Measurements from ENCODE around the gene ESRRA. TPM values are rescaled to one million over a fixed set of nuclear protein-coding genes. Genes with fewer than 3 reads are reported as not detected.
A peak's percentile ranks its signal among the peaks of the same experiment; 100 is the strongest.
"Not testable (repeated sequence)": the region's sequence is repeated elsewhere in the genome, so short reads cannot be mapped to it uniquely, and the experiment has no call there.

ESRRA gene
- total RNA-seq, 2 experiments from 2014 or later: 33.9 to 35.1 TPM

GRCh38 chr11:64303109-64304031, 2.0 kb upstream of the ESRRA start:
- POLR2A ChIA-PET: interaction anchor here (0.6 to 5.2 kb wide), 13 partner anchors 14 to 117 kb away, joined by 4 to 76 read pairs (median 15); partner anchors contain the start of genes BAD, FERMT3, FKBP2 and GPR137
- Mint-ChIP-seq H3K27me3 (peaks cover 33% of the 10 kb centered on the region), H3K9me3 (no peaks in the 10 kb centered on the region), H3K27ac (peak overlapping the region; percentile 98), H3K4me1 (peaks cover 25% of the 10 kb centered on the region), H3K36me3 (peaks cover 4% of the 10 kb centered on the region), H3K4me3 (peak overlapping the region; percentile 87)
- DNase-seq: no peak
- no peak for ATAC-seq (ENCODE audit: low read depth)

GRCh38 chr11:64304032-64304315, 1.4 kb upstream of the ESRRA start:
- H3K36me3 Mint-ChIP-seq: peaks cover 4% of the 10 kb centered on the region
- peaks cover 25% of the 10 kb centered on the region for H3K4me1 Mint-ChIP-seq
- no peak for ATAC-seq (ENCODE audit: low read depth)
- H3K4me3 Mint-ChIP-seq: peak overlapping the region; percentile 87
- H3K27me3 Mint-ChIP-seq: peaks cover 27% of the 10 kb centered on the region
- POLR2A ChIA-PET: interaction anchor here (0.6 to 5.2 kb wide), 14 partner anchors 14 to 118 kb away, joined by 4 to 76 read pairs (median 14); partner anchors contain the start of genes BAD, FERMT3, FKBP2 and GPR137
- H3K27ac Mint-ChIP-seq: peak overlapping the region; percentile 98
- DNase-seq: no peak
- H3K9me3 Mint-ChIP-seq: no peaks in the 10 kb centered on the region

GRCh38 chr11:64304316-64305072, 830 bp upstream of the ESRRA start:
- Mint-ChIP-seq H3K36me3 (peaks cover 4% of the 10 kb centered on the region), H3K4me1 (peaks cover 25% of the 10 kb centered on the region), H3K27ac (peak overlapping the region; percentile 98), H3K4me3 (peak overlapping the region; percentile 87), H3K9me3 (no peaks in the 10 kb centered on the region), H3K27me3 (peaks cover 25% of the 10 kb centered on the region)
- ATAC-seq (ENCODE audit: low read depth): peak; percentile 46
- peak; percentile 97 for DNase-seq
- POLR2A ChIA-PET: interaction anchor here (0.6 to 5.2 kb wide), 18 partner anchors 13 to 345 kb away, joined by 3 to 76 read pairs (median 10); partner anchors contain the start of genes BAD, CCDC88B, FERMT3 and FKBP2

GRCh38 chr11:64305691-64306562, 603 bp downstream of the ESRRA start:
- Mint-ChIP-seq H3K27me3 (peaks cover 11% of the 10 kb centered on the region), H3K4me3 (peak overlapping the region; percentile 94), H3K27ac (peak overlapping the region; percentile 88), H3K36me3 (peaks cover 4% of the 10 kb centered on the region), H3K4me1 (peaks cover 20% of the 10 kb centered on the region), H3K9me3 (no peaks in the 10 kb centered on the region)
- DNase-seq (peak; percentile 77), ATAC-seq (ENCODE audit: low read depth) (peak; percentile 11)
- POLR2A ChIA-PET: interaction anchor here (1.0 to 4.6 kb wide), 11 partner anchors 12 to 120 kb away, joined by 4 to 45 read pairs (median 15); partner anchors contain the start of genes BAD, CCDC88B, FKBP2 and GPR137

DNA sequence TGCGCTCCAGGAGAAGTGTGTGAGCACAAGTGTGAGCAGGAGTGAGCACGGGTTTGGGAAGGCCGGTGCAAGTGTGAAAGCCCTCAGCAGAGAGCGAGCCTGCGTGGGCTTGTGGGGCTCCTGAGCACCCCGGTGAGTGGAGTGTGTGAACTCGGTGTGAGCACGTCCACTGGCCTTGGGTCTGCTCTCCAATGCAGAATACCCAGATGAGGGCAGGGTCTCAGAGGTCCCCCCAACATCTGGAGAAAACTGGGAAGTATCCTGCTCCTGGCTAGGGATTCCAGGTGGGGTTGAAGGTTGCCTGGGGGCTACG, 1.2 kb downstream of the ESRRA start:
- H3K9me3 Mint-ChIP-seq: no peaks in the 10 kb centered on the region
- no peak for ATAC-seq (ENCODE audit: low read depth)
- POLR2A ChIA-PET: interaction anchor here (1.1 to 4.6 kb wide), 2 partner anchors 11 to 36 kb away, joined by 8 to 45 read pairs; partner anchors contain the start of genes PRDX5 and TRMT112
- H3K27me3 Mint-ChIP-seq: peaks cover 5% of the 10 kb centered on the region
- peaks cover 22% of the 10 kb centered on the region for H3K4me1 Mint-ChIP-seq
- peak overlapping the region; percentile 94 for H3K4me3 Mint-ChIP-seq
- DNase-seq: no peak
- H3K36me3 Mint-ChIP-seq: peaks cover 4% of the 10 kb centered on the region
- peak overlapping the region; percentile 88 for H3K27ac Mint-ChIP-seq

DNA sequence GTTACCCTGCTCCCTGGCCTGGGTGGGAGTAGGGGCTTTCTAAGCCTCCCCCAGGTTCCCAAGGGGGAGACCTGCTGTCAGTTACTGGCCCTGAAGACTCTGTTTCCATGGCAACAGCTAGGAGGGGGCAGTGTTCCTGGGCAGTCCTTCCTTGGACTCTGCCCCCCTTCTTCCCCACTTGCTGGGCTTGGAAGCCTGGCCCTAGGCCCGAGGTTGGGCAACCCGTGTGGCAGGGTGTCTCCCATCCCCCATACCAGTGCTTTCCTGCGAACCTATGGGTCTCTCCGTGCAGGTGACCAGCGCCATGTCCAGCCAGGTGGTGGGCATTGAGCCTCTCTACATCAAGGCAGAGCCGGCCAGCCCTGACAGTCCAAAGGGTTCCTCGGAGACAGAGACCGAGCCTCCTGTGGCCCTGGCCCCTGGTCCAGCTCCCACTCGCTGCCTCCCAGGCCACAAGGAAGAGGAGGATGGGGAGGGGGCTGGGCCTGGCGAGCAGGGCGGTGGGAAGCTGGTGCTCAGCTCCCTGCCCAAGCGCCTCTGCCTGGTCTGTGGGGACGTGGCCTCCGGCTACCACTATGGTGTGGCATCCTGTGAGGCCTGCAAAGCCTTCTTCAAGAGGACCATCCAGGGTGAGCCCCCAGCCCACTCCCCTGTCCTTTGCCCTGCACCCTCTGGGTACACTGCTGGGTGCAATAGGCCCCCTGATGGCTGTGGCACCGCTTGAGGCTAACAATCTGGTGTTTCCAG, 1.7 kb downstream of the ESRRA start:
- Mint-ChIP-seq H3K36me3 (peaks cover 4% of the 10 kb centered on the region), H3K4me1 (peaks cover 22% of the 10 kb centered on the region), H3K27ac (peak overlapping the region; percentile 88), H3K27me3 (peaks cover under 1% of the 10 kb centered on the region), H3K4me3 (peak overlapping the region; percentile 94), H3K9me3 (no peaks in the 10 kb centered on the region)
- no peak for DNase-seq
- ATAC-seq (ENCODE audit: low read depth): no peak
- POLR2A ChIA-PET: interaction anchor here (1.0 to 4.6 kb wide), 3 partner anchors 11 to 37 kb away, joined by 6 to 45 read pairs (median 8); partner anchors contain the start of genes PRDX5 and TRMT112

GRCh38 chr11:64307795-64308194, 2.5 kb downstream of the ESRRA start:
- Mint-ChIP-seq H3K4me3 (peak overlapping the region; percentile 4), H3K4me1 (peaks cover 28% of the 10 kb centered on the region)
- not testable (repeated sequence) for H3K9me3 Mint-ChIP-seq; H3K27me3 Mint-ChIP-seq; DNase-seq; H3K27ac Mint-ChIP-seq; H3K36me3 Mint-ChIP-seq; ATAC-seq (ENCODE audit: low read depth)
- POLR2A ChIA-PET: interaction anchor here (0.6 to 4.6 kb wide), 3 partner anchors 10 to 40 kb away, joined by 3 to 45 read pairs (median 6); partner anchors contain the start of genes PRDX5 and TRMT112

DNA sequence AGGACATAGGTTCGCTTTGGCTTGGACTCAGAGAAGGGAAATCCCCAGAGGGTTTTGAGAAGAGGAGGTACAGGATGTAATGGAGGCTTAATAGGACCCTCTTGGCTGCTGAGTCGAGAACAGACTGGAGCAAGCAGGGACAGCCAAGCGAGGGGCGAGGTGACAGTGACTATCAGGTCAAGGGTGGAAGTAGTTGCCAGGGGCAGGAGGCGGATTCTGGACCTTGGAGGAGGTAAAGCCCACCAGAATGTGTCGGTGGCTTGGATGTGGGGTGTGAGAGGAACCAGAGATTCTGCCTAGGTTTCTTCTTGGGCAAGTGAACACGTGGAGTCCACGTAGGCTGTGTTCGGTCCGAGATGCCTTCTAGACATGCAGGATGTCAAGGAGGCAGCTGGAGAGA, 7.6 kb downstream of the ESRRA start:
- peaks cover 25% of the 10 kb centered on the region for H3K4me1 Mint-ChIP-seq
- no peaks in the 10 kb centered on the region for H3K9me3 Mint-ChIP-seq
- H3K27me3 Mint-ChIP-seq: no peaks in the 10 kb centered on the region
- no peak for DNase-seq
- H3K27ac Mint-ChIP-seq: peak overlapping the region; percentile 74
- POLR2A ChIA-PET: interaction anchor here (1.2 kb wide), 1 partner anchor 28 kb away, joined by 3 read pairs; the partner anchor contains the start of gene CCDC88B
- H3K4me3 Mint-ChIP-seq: no peak overlapping the region
- peaks cover 1% of the 10 kb centered on the region for H3K36me3 Mint-ChIP-seq
- no peak for ATAC-seq (ENCODE audit: low read depth)

- H3K36me3 Mint-ChIP-seq: peaks cover 1% of the 10 kb centered on the region
- no peak overlapping the region for H3K4me3 Mint-ChIP-seq
- H3K4me1 Mint-ChIP-seq: peaks cover 28% of the 10 kb centered on the region
- peak overlapping the region; percentile 74 for H3K27ac Mint-ChIP-seq
- DNase-seq: no peak
- no peak for ATAC-seq (ENCODE audit: low read depth)
- H3K9me3 Mint-ChIP-seq: no peaks in the 10 kb centered on the region
- POLR2A ChIA-PET: interaction anchor here (1.2 kb wide), 1 partner anchor 27 kb away, joined by 3 read pairs; the partner anchor contains the start of gene CCDC88B
- no peaks in the 10 kb centered on the region for H3K27me3 Mint-ChIP-seq
These were observed 8.3 kb downstream of the ESRRA start for GRCh38 chr11:64313491-64314145.

- Mint-ChIP-seq H3K9me3 (no peaks in the 10 kb centered on the region), H3K27me3 (no peaks in the 10 kb centered on the region), H3K4me1 (peaks cover 32% of the 10 kb centered on the region), H3K36me3 (peaks cover 1% of the 10 kb centered on the region), H3K4me3 (no peak overlapping the region), H3K27ac (no peak overlapping the region)
- DNase-seq (no peak), ATAC-seq (ENCODE audit: low read depth) (no peak)
- POLR2A ChIA-PET: interaction anchor here (1.2 kb wide), 1 partner anchor 26 kb away, joined by 3 read pairs; the partner anchor contains the start of gene CCDC88B
These were observed 9.0 kb downstream of the ESRRA start for GRCh38 chr11:64314146-64314804.

Data from activated naive CD8-positive, alpha-beta T cell treated with anti-CD3 and anti-CD28 coated beads, Interleukin-2, amount 10 ng/mL, durations not matched to agents 7 days and 5 days (primary cell).